IMR-90 (cell line): Measurements from ENCODE around the gene PCIF1. TPM values are rescaled to one million over a fixed set of nuclear protein-coding genes. Genes with fewer than 3 reads are reported as not detected.
A peak's percentile ranks its signal among the peaks of the same experiment; 100 is the strongest.

Experiments used
- ATAC-seq: fragments of 200-7000 bp; cut with Tn5 transposase; 2 replicates; pipeline ENCODE4 v1.9.1; 2020; ENCODE audit warnings: low read depth, mild to moderate bottlenecking, moderate library complexity
- BruUV-seq: library from RNA; stranded (reverse); fragments of 400-500 nt; replicated peaks from 2 replicates; lab custom pipeline; 2021; lab: Mats Ljungman, UMichigan
- CTCF ChIA-PET: fragments of 300-600 bp; formaldehyde crosslinking; extraction: SDS; loops from one replicate; lab custom pipeline; 2021; ENCODE audit warnings: antibody characterized with exemption; lab: Yijun Ruan, JAX
- POLR2A ChIA-PET: fragments of 300-600 bp; sonication (Branson Sonifier 250); formaldehyde crosslinking; loops from one replicate; lab custom pipeline; 2022; ENCODE audit warnings: antibody characterized with exemption; ENCODE audit not compliant: unreplicated experiment; lab: Charles Lee
- DNase-seq: peaks from one replicate; pipeline ENCODE4 v3.0.0; 2013
- H2AFZ ChIP-seq: replicated peaks from 2 replicates; pipeline ENCODE3; 2013; ENCODE audit warnings: low read length, mild to moderate bottlenecking; ENCODE audit not compliant: poor library complexity
- H2AK5ac ChIP-seq: 2 replicates; pipeline ENCODE4 v1.6.1; 2013; ENCODE audit warnings: low read depth, low read length, inconsistent platforms
- H2AK9ac ChIP-seq: replicated peaks from 2 replicates; pipeline ENCODE3; 2013; ENCODE audit warnings: mild to moderate bottlenecking, low read depth, low read length, moderate library complexity; ENCODE audit not compliant: poor library complexity
- H2BK120ac ChIP-seq: 2 replicates; pipeline ENCODE4 v1.6.1; 2013; ENCODE audit warnings: low read depth, low read length, inconsistent platforms
- H2BK15ac ChIP-seq: 3 replicates; pipeline ENCODE4 v1.6.1; 2013; ENCODE audit warnings: low read depth, low read length, inconsistent platforms
- H2BK20ac ChIP-seq: 2 replicates; pipeline ENCODE4 v1.6.1; 2013; ENCODE audit warnings: low read depth, mild to moderate bottlenecking, inconsistent platforms, low read length, moderate library complexity
- H2BK5ac ChIP-seq: 2 replicates; pipeline ENCODE4 v1.6.1; 2013; ENCODE audit warnings: mild to moderate bottlenecking, low read depth, low read length, inconsistent platforms; ENCODE audit not compliant: poor library complexity, severe bottlenecking
- H3K14ac ChIP-seq: replicated peaks from 2 replicates; pipeline ENCODE4 v1.6.1; 2013; ENCODE audit warnings: low read depth, low read length, inconsistent platforms
- H3K18ac ChIP-seq: 2 replicates; pipeline ENCODE4 v1.6.1; 2013; ENCODE audit warnings: low read depth, low read length, control low read depth
- H3K23ac ChIP-seq: 2 replicates; pipeline ENCODE4 v1.6.1; 2013; ENCODE audit warnings: low read depth, low read length, inconsistent platforms
- H3K27ac ChIP-seq: 2 replicates; pipeline ENCODE4 v1.5.1; 2013; ENCODE audit warnings: mild to moderate bottlenecking, control low read depth, low read length; ENCODE audit not compliant: insufficient read depth
- H3K27me3 ChIP-seq: 2 replicates; pipeline ENCODE4 v1.6.1; 2013; ENCODE audit warnings: low read length; ENCODE audit not compliant: control insufficient read depth, insufficient read depth
- H3K36me3 ChIP-seq: 2 replicates; pipeline ENCODE4 v1.6.1; 2013; ENCODE audit warnings: low read length, mixed read lengths; ENCODE audit not compliant: control insufficient read depth, insufficient read depth
- H3K4ac ChIP-seq: 2 replicates; pipeline ENCODE4 v1.6.1; 2013; ENCODE audit warnings: low read depth, low read length, inconsistent platforms
- H3K4me1 ChIP-seq: 2 replicates; pipeline ENCODE4 v1.6.1; 2013; ENCODE audit warnings: low read length, mixed read lengths; ENCODE audit not compliant: control insufficient read depth, insufficient read depth
- H3K4me2 ChIP-seq: 2 replicates; pipeline ENCODE4 v1.6.1; 2013; ENCODE audit warnings: low read depth, mild to moderate bottlenecking, control low read depth, low read length, moderate library complexity
- H3K4me3 ChIP-seq: 2 replicates; pipeline ENCODE4 v1.5.1; 2013; ENCODE audit warnings: low read depth, mild to moderate bottlenecking, control low read depth, low read length, moderate library complexity; ENCODE audit not compliant: insufficient read depth
- H3K56ac ChIP-seq: 2 replicates; pipeline ENCODE4 v1.6.1; 2013; ENCODE audit warnings: low read length, inconsistent platforms; ENCODE audit not compliant: insufficient read depth; ENCODE audit errors: extremely low read depth
- H3K79me1 ChIP-seq, 2 experiments: 2 replicates each; pipeline ENCODE4 v1.6.1; 2013; ENCODE audit warnings: low read length in 2 of 2, inconsistent platforms in 1 of 2, low read depth in 1 of 2
- H3K9ac ChIP-seq: 2 replicates; pipeline ENCODE4 v1.6.1; 2013; ENCODE audit warnings: low read depth, low read length, control low read depth
- H3K9me1 ChIP-seq: 2 replicates; pipeline ENCODE4 v1.6.1; 2013; ENCODE audit warnings: low read length, inconsistent platforms; ENCODE audit not compliant: insufficient read depth
- H3K9me3 ChIP-seq: 2 replicates; pipeline ENCODE4 v1.6.1; 2013; ENCODE audit warnings: low read length; ENCODE audit not compliant: control insufficient read depth, insufficient read depth
- H4K20me1 ChIP-seq: 2 replicates; pipeline ENCODE4 v1.6.1; 2013; ENCODE audit warnings: low read length, inconsistent platforms; ENCODE audit not compliant: insufficient read depth
- H4K5ac ChIP-seq: 2 replicates; pipeline ENCODE4 v1.6.1; 2013; ENCODE audit warnings: mild to moderate bottlenecking, low read depth, low read length, control low read depth
- H4K8ac ChIP-seq, 2 experiments: 2 replicates each; pipeline ENCODE4 v1.6.1; 2013; ENCODE audit warnings: low read depth in 2 of 2, low read length in 2 of 2, control low read depth in 1 of 2, inconsistent platforms in 1 of 2
- H4K91ac ChIP-seq: 2 replicates; pipeline ENCODE4 v1.6.1; 2013; ENCODE audit warnings: low read depth, low read length, inconsistent platforms; ENCODE audit not compliant: insufficient read depth
- MAZ ChIP-seq: IDR thresholded peaks from 2 replicates; pipeline ENCODE4 v1.6.1; 2012; ENCODE audit warnings: low read depth, mild to moderate bottlenecking, low read length, improper control_type of control experiment, moderate library complexity, borderline replicate concordance
- MXI1 ChIP-seq: IDR thresholded peaks from 2 replicates; pipeline ENCODE4 v1.6.1; 2012; ENCODE audit warnings: low read depth, mild to moderate bottlenecking, low read length, moderate library complexity, borderline replicate concordance
- RFX5 ChIP-seq: IDR thresholded peaks from 2 replicates; pipeline ENCODE4 v1.8.0; 2012; ENCODE audit warnings: low read depth, mild to moderate bottlenecking, low read length, moderate library complexity
- USF2 ChIP-seq: fragments of 150-350 bp; IDR thresholded peaks from 2 replicates; pipeline ENCODE4 v1.6.1; 2017; ENCODE audit warnings: mild to moderate bottlenecking, antibody characterized with exemption, low read length, low read depth
- WGBS, 2 experiments: methylation state at CpG; one replicate each; pipeline versions ENCODE4 v1.1.5 to v1.1.7; 2013; ENCODE audit warnings: missing lambda C conversion rate in 2 of 2; ENCODE audit not compliant: insufficient read length in 1 of 2; ENCODE audit errors: extremely low coverage in 2 of 2; 5-methylcytosine and 5-hydroxymethylcytosine counted together
- dilution Hi-C: fragments of 300-500 bp; cut with HindIII; formaldehyde crosslinking; loops from one replicate; pipeline ENCODE4 v1.14.3; 2018; ENCODE audit warnings: low sequenced_read_pairs; ENCODE audit not compliant: unreplicated experiment
- in situ Hi-C: fragments of 300-500 bp; cut with MboI; formaldehyde crosslinking; loops from 3 replicates; pipeline ENCODE4 v1.14.3; 2019; ENCODE audit warnings: low sequenced_read_pairs, inconsistent platforms, mixed read lengths
- intact Hi-C: fragments of 100-400 bp; cut with micrococcal nuclease; formaldehyde crosslinking; loops from 2 replicates; pipeline ENCODE4 v1.10.0; 2022
- polyA plus RNA-seq, 3 experiments: library from polyadenylated mRNA; depleted of rRNA; stranded (reverse); fragments of >200 nt; gene quantifications; 2 replicates each; pipeline ENCODE4 v1.2.3, GENCODE V29; 2012; ENCODE audit warnings: low replicate concordance in 1 of 3
- total RNA-seq: library from RNA; depleted of rRNA; stranded (reverse); fragments of >200 nt; gene quantifications from 2 replicates; pipeline ENCODE4 v1.2.3, GENCODE V29; 2012

Gene PCIF1
- total and polyA plus RNA-seq, 2 of the 4 experiments (the other 2 are of a cell fraction): 5.4 to 18.3 TPM

- no peaks in the 10 kb centered on the region for H3K27me3 ChIP-seq
- H3K23ac ChIP-seq: peak within 1 kb of the TSS; percentile 85
- H4K20me1 ChIP-seq: no peaks in the 10 kb centered on the region
- peak within 1 kb of the TSS; percentile 39 for H3K18ac ChIP-seq
- dilution Hi-C loops: no loop called here
- POLR2A ChIA-PET: no interaction called here
- H3K9me3 ChIP-seq: no peaks in the 10 kb centered on the region
- peak within 1 kb of the TSS; percentile 49 for H2BK20ac ChIP-seq
- ATAC-seq: peak; percentile 36
- peak within 1 kb of the TSS; percentile 77 for H4K91ac ChIP-seq
- CTCF ChIA-PET: no interaction called here
- peak within 1 kb of the TSS; percentile 58 for H3K9ac ChIP-seq
- H2AFZ ChIP-seq: peak within 1 kb of the TSS; percentile 87
- peak; percentile 45; the same call in 1 of the 2 replicates for TF ChIP-seq MXI1
- TF ChIP-seq RFX5: no peak
- peak; percentile 69 for TF ChIP-seq USF2
- peak; percentile 52; the same call in 1 of the 2 replicates for TF ChIP-seq MAZ
- peaks cover 14% of the 10 kb centered on the region for H3K9me1 ChIP-seq
- peak within 1 kb of the TSS; percentile 82 for H3K4ac ChIP-seq
- H4K5ac ChIP-seq: peak within 1 kb of the TSS; percentile 51
- peak within 1 kb of the TSS; percentile 69 for H2BK5ac ChIP-seq
- peak within 1 kb of the TSS; percentile 89 for H2AK9ac ChIP-seq
- H3K4me3 ChIP-seq: peak within 1 kb of the TSS; percentile 43
- peaks cover 13% of the 10 kb centered on the region for H3K4me1 ChIP-seq
- peak within 1 kb of the TSS; percentile 81 for H2AK5ac ChIP-seq
- peaks cover 18% of the 10 kb centered on the region; the same call in 1 of the 2 replicates for H3K36me3 ChIP-seq
- intact Hi-C loops: no loop called here
- DNase-seq: peak; percentile 57
- no TSS peak for BruUV-seq
- peak within 1 kb of the TSS; percentile 76 for H2BK120ac ChIP-seq
- H3K4me2 ChIP-seq: peak within 1 kb of the TSS; percentile 88
- H3K14ac ChIP-seq: peak within 1 kb of the TSS; percentile 94
- peak within 1 kb of the TSS; percentile 69 for H3K27ac ChIP-seq
- peak within 1 kb of the TSS; percentile 65 to 94 for H4K8ac ChIP-seq
- peak within 1 kb of the TSS; percentile 20; the same call in 2 of the 3 replicates for H2BK15ac ChIP-seq
- H3K56ac ChIP-seq: peak within 1 kb of the TSS; percentile 28; the same call in 1 of the 2 replicates
- H3K79me1 ChIP-seq: peaks cover 5 to 22% of the 10 kb centered on the region in 2 experiments; a peak in 3 of 4 replicates
- in situ Hi-C loops: loop anchor here (25.0 kb wide), 1 partner anchor 574 kb away; the partner anchor contains the start of gene SDC4
- 0% methylated on average over 3 of the region's 58 CpGs; no CpG with 5 or more reads in 1 of the 2 experiments for WGBS, 2 experiments
Observed at GRCh38 chr20:45911486-45912343, 22.8 kb upstream of the PCIF1 start, which contains the start of gene PLTP. Gene PLTP (minus strand): TSS chr20:45912155. CDS start chr20:45911452, 703 bp downstream.
